D721Med (cell line): ENCODE measurements around the gene DGUOK.

Experiments used
- DNase-seq: peaks from one replicate; pipeline ENCODE4 v3.0.0; 2011; ENCODE audit warnings: low spot score; ENCODE audit not compliant: insufficient read length
- FAIRE-seq: peaks from 2 replicates; lab custom pipeline; 2011; peaks lifted over from hg19 to GRCh38; lab: Jason Lieb, UNC
- CTCF ChIP-seq: IDR thresholded peaks from 2 replicates; pipeline ENCODE4 v1.5.1; 2012; ENCODE audit warnings: mild to moderate bottlenecking, control low read depth; ENCODE audit not compliant: insufficient read depth; ENCODE audit errors: missing control alignments

DGUOK gene

GRCh38 chr2:73910873-73911547 is 15.7 kb upstream of the DGUOK start:
- no peak for DNase-seq
- no peak for FAIRE-seq
- TF ChIP-seq CTCF: no peak

GRCh38 chr2:73911548-73912208 is 15.0 kb upstream of the DGUOK start:
- no peak for FAIRE-seq
- no peak for TF ChIP-seq CTCF
- DNase-seq: no peak

- TF ChIP-seq CTCF: no peak
- no peak for FAIRE-seq
- DNase-seq: no peak
Measured at GRCh38 chr2:73913414-73914054, 13.1 kb upstream of the DGUOK start.

- DNase-seq: no peak
- TF ChIP-seq CTCF: no peak
- no peak for FAIRE-seq
Measured at GRCh38 chr2:73914667-73915066, 12.0 kb upstream of the DGUOK start.

GRCh38 chr2:73915437-73915993 is 11.2 kb upstream of the DGUOK start:
- DNase-seq: no peak
- no peak for TF ChIP-seq CTCF
- FAIRE-seq: no peak

- no peak for TF ChIP-seq CTCF
- no peak for FAIRE-seq
- no peak for DNase-seq
Measured at GRCh38 chr2:73916666-73917065, 10.0 kb upstream of the DGUOK start.
